GM21619 (cell line): ENCODE measurements around the gene HEATR9.

Experiments
- ATAC-seq: cut with Tn5 transposase; IDR thresholded peaks from one replicate; pipeline ENCODE4 v1.9.1; 2021; ENCODE audit not compliant: unreplicated experiment

Gene HEATR9

GRCh38 chr17:35866341-35866950 lies 2.2 kb downstream of the HEATR9 start:
- no peak for ATAC-seq

GRCh38 chr17:35865412-35866340 lies 3.0 kb downstream of the HEATR9 start:
- ATAC-seq: no peak

GRCh38 chr17:35864853-35865252 lies 3.8 kb downstream of the HEATR9 start:
- ATAC-seq: no peak

- ATAC-seq: no peak
Measured at GRCh38 chr17:35856603-35857002, 12.1 kb downstream of the HEATR9 start.

GRCh38 chr17:35855965-35856364 lies 12.7 kb downstream of the HEATR9 start:
- ATAC-seq: no peak

GRCh38 chr17:35849469-35850348 lies 19.0 kb downstream of the HEATR9 start:
- ATAC-seq: no peak

GRCh38 chr17:35847633-35848373 lies 20.9 kb downstream of the HEATR9 start:
- ATAC-seq: no peak

- ATAC-seq: no peak
Measured at GRCh38 chr17:35847006-35847405, 21.7 kb downstream of the HEATR9 start.

- no peak for ATAC-seq
Measured at GRCh38 chr17:35846055-35846809, 22.5 kb downstream of the HEATR9 start.

GRCh38 chr17:35844547-35844946 lies 24.1 kb downstream of the HEATR9 start:
- no peak for ATAC-seq

GRCh38 chr17:35843698-35844097 lies 25.0 kb downstream of the HEATR9 start:
- no peak for ATAC-seq

- no peak for ATAC-seq
Measured at GRCh38 chr17:35842239-35842638, 26.5 kb downstream of the HEATR9 start.

- no peak for ATAC-seq
Measured at GRCh38 chr17:35841505-35841904, 27.2 kb downstream of the HEATR9 start.

- no peak for ATAC-seq
Measured at GRCh38 chr17:35841101-35841500, 27.6 kb downstream of the HEATR9 start.

GRCh38 chr17:35825206-35825605 lies 43.5 kb downstream of the HEATR9 start:
- ATAC-seq: no peak

- ATAC-seq: no peak
Measured at GRCh38 chr17:35821308-35821707, 47.4 kb downstream of the HEATR9 start.

- no peak for ATAC-seq
Measured at GRCh38 chr17:35819455-35819854, 49.2 kb downstream of the HEATR9 start.

- ATAC-seq: no peak
Measured at GRCh38 chr17:35817196-35817595, 51.5 kb downstream of the HEATR9 start.

GRCh38 chr17:35816723-35817122 lies 52.0 kb downstream of the HEATR9 start:
- no peak for ATAC-seq

- ATAC-seq: no peak
Measured at GRCh38 chr17:35812456-35812855, 56.2 kb downstream of the HEATR9 start.
